Effector CD4-positive, alpha-beta T cell (primary cell): ENCODE measurements around the gene LRIT1. TPM values are rescaled to one million over a fixed set of nuclear protein-coding genes. Genes with fewer than 3 reads are reported as not detected.
"Not testable (repeated sequence)": the region's sequence is repeated elsewhere in the genome, so short reads cannot be mapped to it uniquely, and the experiment has no call there.

Experiments used
- DNase-seq: peaks from one replicate; pipeline ENCODE4 v3.0.0-alpha.2; 2020
- total RNA-seq: gene quantifications from one replicate; lab custom pipeline; 2026; lab: John Stamatoyannopoulos, UW

LRIT1 gene
- total RNA-seq: not detected

- DNase-seq: no peak
Observed at GRCh38 chr10:84241185-84241790, at the start of gene LRIT1. TSS of gene LRIT1 (minus strand) at chr10:84241546. CDS start at chr10:84241439, 107 bp downstream.

DNA sequence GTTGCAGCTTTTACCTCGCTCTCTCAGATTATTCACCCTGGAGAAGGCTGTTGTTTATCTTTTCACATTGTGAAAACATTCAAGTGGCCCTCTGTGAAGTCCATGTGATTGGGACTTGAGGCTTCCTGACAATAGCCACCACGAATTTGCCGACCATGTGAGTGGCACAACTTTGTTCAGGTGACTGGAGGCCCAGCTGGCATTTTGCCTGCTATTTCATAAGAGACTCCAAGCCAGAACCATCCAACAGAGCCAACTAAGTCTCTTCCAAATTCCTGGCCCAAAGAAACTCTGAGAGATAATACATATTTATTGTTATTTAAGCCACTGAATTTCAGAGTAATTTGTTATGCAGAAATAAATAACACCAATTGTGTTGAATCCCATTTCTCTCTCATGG is 48.9 kb upstream of the LRIT1 start:
- DNase-seq: no peak

DNA sequence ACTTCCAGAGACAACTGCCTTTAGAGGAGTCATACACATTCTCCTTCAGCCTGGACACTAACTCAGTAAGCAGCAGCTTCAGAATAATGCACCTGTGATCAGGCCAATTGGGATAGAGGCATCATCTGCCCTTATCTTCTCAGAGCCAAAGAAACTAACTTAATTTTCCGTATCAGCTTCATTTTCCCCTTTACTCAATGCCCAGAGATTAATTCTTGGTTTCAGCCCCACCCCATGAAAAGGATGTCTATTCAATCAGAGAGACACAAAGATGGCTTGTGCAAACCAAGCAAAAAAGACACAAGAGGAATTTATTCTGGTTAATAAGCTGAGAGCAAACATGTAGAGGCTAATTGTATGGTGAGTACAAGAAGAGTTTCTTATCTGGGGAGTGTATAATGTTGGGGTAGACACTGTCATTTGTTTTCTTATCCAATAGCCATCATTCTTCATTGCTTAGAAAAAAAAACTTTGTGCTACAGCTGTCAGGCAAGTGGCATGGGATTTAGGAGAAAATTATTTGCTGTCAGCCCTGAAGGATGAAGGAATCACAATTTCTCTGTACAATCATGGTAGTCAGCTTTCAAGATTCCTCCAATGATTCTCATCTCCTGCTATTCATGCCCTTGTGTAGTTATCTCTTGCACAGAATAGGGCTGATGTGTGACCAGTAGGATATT is 48.3 kb upstream of the LRIT1 start:
- no peak for DNase-seq

DNA sequence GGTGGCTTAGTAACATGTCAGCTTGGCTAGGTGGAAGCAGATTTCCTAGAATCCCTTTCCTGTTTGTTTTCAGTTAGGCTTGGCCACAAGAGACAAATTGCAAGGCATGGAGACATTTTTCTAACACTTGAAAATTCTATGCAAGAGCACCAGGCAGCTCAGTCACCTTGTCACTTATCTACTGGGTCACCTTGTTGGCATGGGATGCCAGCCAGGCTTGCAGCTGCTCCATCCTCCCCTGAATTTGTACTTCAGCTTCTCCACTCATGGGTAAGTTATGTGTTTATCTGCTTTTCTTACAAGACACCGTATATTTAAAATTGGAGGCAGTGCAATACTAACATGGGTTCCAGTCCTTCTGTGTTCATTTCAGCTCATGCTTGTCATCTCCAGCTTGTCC is 46.8 kb upstream of the LRIT1 start:
- no peak for DNase-seq

- no peak for DNase-seq
Observed at GRCh38 chr10:84286695-84287094, 45.3 kb upstream of the LRIT1 start.

DNA sequence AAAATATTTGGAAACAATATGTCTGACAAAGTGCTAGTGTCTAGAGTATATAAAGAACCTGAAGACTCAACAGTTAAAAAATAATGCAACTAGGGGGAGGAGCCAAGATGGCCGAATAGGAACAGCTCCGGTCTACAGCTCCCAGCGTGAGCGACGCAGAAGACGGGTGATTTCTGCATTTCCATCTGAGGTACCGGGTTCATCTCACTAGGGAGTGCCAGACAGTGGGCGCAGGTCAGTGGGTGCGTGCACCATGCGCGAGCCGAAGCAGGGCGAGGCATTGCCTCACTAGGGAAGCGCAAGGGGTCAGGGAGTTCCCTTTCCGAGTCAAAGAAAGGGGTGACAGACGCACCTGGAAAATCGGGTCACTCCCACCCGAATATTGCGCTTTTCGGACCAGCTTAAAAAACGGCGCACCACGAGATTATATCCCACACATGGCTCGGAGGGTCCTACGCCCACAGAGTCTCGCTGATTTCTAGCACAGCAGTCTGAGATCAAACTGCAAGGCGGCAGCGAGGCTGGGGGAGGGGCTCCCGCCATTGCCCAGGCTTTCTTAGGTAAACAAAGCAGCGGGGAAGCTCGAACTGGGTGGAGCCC is 38.6 kb upstream of the LRIT1 start:
- DNase-seq: not testable (repeated sequence)

DNA sequence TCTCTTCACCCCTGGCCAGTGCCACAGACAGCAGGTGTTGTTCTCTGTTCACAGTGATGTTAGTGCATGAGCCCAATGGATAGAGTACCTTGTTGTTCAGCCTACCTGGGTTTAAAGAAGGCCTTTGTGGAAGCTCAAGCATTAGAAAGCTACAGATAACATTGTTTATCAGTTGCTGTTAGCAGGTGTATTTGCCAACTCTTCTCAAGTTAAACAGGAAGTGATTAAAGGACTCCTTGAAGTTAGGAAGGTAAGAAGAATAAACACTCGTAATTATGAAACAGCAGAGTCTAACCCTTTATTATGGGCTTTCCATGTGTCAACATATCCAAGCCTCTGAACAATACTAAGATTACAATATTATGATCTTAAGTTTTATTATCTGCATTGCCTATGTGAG is 29.4 kb upstream of the LRIT1 start:
- DNase-seq: no peak

DNA sequence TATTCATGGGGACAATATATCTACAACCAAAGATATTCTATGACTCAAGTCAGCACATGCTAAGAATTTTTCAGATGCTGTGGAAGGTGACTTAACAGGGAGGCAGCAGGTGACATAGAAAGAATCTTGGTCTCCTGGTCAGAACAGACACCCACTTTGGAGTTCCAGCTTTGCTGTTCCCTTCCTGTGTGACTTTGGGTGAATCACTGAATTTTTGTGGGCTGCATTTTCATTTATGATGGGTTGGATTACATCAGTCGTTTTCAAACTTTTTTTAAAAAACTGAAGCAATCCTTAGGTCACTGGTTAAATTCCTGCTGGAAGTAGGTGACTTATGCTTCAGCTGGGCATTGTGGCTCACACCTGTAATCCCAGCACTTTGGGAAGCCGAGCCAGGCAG is 28.4 kb upstream of the LRIT1 start:
- DNase-seq: no peak

- no peak for DNase-seq
Observed at GRCh38 chr10:84269162-84269561, 27.8 kb upstream of the LRIT1 start.

- peak; percentile 12 for DNase-seq
Observed at GRCh38 chr10:84267503-84268126, 26.3 kb upstream of the LRIT1 start.

DNA sequence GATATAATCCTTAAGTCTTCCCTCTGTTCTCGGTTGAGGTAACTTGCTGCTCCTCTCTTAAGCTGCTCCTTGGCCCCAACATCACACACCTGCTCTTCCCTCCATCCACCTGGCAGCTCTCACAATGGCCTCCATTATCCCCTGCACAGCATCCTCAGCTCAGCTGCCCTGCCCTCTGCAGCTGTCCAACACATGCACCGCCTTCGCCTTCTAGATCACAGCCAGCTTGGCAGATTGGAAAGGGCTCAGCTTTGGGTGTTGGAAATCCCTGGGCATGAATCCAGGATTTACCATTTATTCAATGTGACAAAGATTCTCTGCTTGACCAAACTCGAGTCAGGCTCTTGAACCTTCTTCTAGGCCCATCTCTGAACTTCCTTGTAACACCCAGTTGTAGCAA is 24.1 kb upstream of the LRIT1 start:
- no peak for DNase-seq

DNA sequence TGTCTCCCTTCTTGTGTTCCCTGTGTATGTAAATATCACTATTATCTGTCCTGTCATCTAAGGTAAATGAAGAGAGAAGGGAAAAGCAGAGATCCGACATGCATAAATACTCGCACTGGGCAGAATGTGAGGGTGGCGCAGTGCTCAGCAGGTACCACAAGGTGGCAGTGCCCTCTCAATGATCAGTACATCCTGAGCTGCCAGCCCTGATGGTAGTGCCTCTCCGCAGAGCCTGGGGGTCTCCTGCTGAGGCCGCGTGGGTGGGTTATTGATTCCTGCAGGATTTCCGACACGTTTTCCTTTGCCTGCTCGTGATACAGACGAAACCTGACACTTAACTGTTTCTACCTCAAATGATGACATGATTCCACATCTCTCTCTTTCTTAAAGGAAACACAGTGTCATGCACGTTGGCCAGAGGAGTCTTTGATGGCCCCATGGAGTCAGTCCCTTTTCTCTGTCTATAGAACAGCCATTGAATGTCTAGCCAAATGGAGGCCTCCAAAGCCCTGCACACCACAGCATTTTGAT is 23.3 kb upstream of the LRIT1 start:
- peak; percentile 53 for DNase-seq

- no peak for DNase-seq
Observed at GRCh38 chr10:84263716-84264115, 22.4 kb upstream of the LRIT1 start.

DNA sequence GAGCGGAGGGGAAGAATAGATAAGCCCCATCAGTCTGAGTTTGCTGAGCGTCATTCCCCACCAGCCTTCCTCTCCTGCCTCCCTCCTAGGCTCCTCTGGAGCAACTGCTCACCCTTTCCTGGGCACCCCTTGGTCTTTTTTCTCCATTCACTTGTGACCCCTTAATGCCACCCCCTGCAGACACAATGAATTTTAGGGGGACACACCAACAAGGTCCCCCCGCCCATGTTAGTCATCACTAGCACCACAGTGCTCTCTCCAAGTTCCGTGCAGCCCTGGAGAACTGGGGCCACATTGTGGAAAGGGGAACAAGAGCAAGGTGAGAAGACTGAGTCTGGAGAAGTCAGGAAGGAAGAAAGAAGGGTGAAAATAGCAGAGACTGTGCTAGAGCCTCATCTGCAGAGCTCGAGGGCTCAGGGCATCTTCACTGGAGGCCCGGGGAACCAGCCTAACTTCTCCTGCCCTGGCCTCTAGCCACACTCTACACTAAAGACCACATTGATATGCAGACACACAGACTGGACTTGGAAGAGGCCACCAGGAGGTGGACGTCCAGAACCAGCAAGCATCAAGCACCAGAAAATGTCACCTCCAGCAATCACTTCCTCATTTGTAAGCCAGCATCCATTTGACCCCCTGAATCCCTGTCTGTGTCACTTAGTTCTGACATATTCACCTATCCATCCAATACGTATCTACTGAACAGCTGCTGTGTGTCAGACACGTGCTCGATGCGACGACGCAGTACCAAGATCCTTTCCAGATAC is 21.0 kb upstream of the LRIT1 start:
- no peak for DNase-seq

GRCh38 chr10:84261236-84261915 is 20.0 kb upstream of the LRIT1 start:
- no peak for DNase-seq

DNA sequence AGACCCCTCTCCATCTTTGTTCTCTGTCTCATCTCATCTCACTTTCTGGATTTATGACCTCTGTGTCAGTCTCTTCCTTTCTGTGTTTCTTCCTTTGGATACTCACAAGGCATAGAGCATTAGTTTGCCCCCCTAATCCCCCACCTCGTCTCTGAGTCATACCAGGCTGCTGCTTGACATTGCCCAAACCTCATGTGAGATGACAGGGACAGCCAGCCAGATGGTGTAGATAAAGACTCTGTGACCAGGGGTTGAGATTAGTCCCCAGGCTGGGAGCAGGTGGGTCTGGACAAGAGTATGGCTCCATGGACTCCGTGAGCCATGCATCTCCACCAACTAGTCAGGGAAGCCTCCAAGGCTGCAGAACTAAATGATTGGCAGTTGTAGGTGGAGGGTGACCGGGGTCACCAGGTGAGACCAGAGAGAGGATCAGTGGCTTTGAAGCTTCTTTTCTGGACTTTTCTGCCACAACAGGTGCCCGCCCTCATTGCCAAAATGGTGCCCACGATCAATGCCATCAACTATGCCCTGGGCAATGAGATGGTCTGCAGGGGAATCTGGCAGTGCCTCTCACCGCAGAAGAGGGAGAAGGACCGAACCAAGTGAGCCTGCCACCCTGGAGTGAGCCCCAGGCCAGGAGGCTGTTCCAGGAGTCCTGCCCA is 16.8 kb upstream of the LRIT1 start:
- no peak for DNase-seq

- DNase-seq: no peak
Observed at GRCh38 chr10:84257343-84258020, 16.1 kb upstream of the LRIT1 start.

- DNase-seq: peak; percentile 7
Observed at GRCh38 chr10:84256510-84257342, 15.4 kb upstream of the LRIT1 start.

DNA sequence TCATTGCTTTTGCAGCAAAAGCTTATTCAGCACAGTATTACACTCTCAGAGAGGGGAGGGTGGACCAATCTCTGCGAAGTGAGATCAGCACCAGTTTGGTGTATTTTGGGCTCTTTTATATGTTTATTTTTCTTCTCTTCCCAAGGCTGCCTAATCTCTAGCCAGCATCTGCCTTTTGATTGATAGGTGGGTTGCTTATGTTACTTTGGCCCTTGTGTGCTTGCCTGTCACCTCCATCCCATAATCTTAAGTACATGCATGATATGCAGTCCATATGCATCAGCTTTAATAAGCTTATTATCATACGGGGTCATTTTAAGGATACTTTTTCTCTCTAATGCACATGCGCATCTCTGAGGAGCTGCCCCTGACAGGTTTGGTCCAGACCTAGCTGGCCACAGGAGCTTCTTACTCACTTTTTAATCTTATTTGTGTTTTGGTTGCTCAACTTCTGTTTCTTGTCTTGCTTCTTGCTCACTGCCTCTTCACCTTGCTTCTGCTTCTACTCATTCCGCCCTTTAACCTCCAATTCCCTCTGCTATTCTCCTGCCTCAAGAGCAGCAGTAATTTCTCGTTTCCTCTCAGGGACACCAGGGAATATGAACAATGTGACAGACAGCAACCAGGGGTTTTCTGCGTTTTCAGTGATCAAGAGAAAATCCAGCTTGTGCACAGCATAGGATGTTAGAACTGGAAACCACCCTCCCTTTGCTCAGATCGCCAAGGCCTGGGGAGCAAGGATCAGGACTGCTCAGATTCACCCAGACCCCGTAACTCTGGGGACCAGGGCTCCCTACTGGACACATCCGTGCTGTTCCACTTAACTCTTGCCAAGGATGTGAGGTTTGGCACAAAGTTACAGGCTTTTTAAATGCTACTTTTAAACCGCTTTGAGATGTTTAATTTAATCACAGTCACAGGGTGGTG is 13.5 kb upstream of the LRIT1 start:
- no peak for DNase-seq
